GM19043 (cell line): ENCODE results near the gene CTSS.
"Not testable (repeated sequence)": the region's sequence is repeated elsewhere in the genome, so short reads cannot be mapped to it uniquely, and the experiment has no call there.

Experiments
- ATAC-seq: cut with Tn5 transposase; IDR thresholded peaks from one replicate; pipeline ENCODE4 v1.9.1; 2021; ENCODE audit warnings: low read depth; ENCODE audit not compliant: unreplicated experiment

CTSS gene

GRCh38 chr1:150765296-150765976, at the start of gene CTSS:
Gene CTSS (minus strand): TSS chr1:150765778. CDS start chr1:150764763, 1,015 bp downstream.
- peak; percentile 74 for ATAC-seq

- ATAC-seq: no peak
Observed at GRCh38 chr1:150813028-150813707, 47.6 kb upstream of the CTSS start.

GRCh38 chr1:150810958-150811659, 45.5 kb upstream of the CTSS start:
- ATAC-seq: no peak

- ATAC-seq: no peak
Observed at GRCh38 chr1:150809651-150810050, 44.1 kb upstream of the CTSS start.

GRCh38 chr1:150808846-150809245, 43.3 kb upstream of the CTSS start:
- ATAC-seq: no peak

GRCh38 chr1:150808121-150808520, 42.5 kb upstream of the CTSS start, which contains the start of gene CTSK:
Gene CTSK (minus strand): TSS chr1:150808260. CDS start chr1:150806805, 1,455 bp downstream.
- ATAC-seq: no peak

GRCh38 chr1:150807249-150808023, 41.9 kb upstream of the CTSS start:
- no peak for ATAC-seq

GRCh38 chr1:150805899-150806298, 40.3 kb upstream of the CTSS start:
- ATAC-seq: no peak

GRCh38 chr1:150804671-150805070, 39.1 kb upstream of the CTSS start:
- no peak for ATAC-seq

- no peak for ATAC-seq
Observed at GRCh38 chr1:150799089-150799488, 33.5 kb upstream of the CTSS start.

- no peak for ATAC-seq
Observed at GRCh38 chr1:150798525-150798924, 32.9 kb upstream of the CTSS start.

GRCh38 chr1:150796374-150796773, 30.8 kb upstream of the CTSS start:
- ATAC-seq: no peak

GRCh38 chr1:150793778-150794177, 28.2 kb upstream of the CTSS start:
- not testable (repeated sequence) for ATAC-seq

GRCh38 chr1:150793221-150793620, 27.6 kb upstream of the CTSS start:
- ATAC-seq: no peak

- ATAC-seq: no peak
Observed at GRCh38 chr1:150791585-150791984, 26.0 kb upstream of the CTSS start.

- ATAC-seq: no peak
Observed at GRCh38 chr1:150789396-150789795, 23.8 kb upstream of the CTSS start.

GRCh38 chr1:150788946-150789345, 23.4 kb upstream of the CTSS start:
- no peak for ATAC-seq

GRCh38 chr1:150787455-150787854, 21.9 kb upstream of the CTSS start:
- no peak for ATAC-seq

GRCh38 chr1:150780510-150780909, 14.9 kb upstream of the CTSS start:
- no peak for ATAC-seq

GRCh38 chr1:150778409-150778808, 12.8 kb upstream of the CTSS start:
- no peak for ATAC-seq

- no peak for ATAC-seq
Observed at GRCh38 chr1:150777544-150777943, 12.0 kb upstream of the CTSS start.
